HEK293 (cell line): Measurements from ENCODE around the gene HLA-C.

Source experiments
- KLF7 ChIP-seq: fragments of 450-650 bp; formaldehyde crosslinking; IDR thresholded peaks from 2 replicates; pipeline ENCODE4 v1.5.1; 2016; ENCODE audit warnings: missing biosample characterization, missing genetic modification characterization, borderline replicate concordance
- ZNF175 ChIP-seq: fragments of 450-650 bp; formaldehyde crosslinking; IDR thresholded peaks from 2 replicates; pipeline ENCODE4 v1.5.1; 2016; ENCODE audit warnings: missing biosample characterization, missing genetic modification characterization
- ZNF24 ChIP-seq: fragments of 450-650 bp; formaldehyde crosslinking; IDR thresholded peaks from 2 replicates; pipeline ENCODE4 v1.5.1; 2016; ENCODE audit warnings: missing biosample characterization, missing genetic modification characterization
- ZNF624 ChIP-seq: fragments of 450-650 bp; formaldehyde crosslinking; IDR thresholded peaks from 2 replicates; pipeline ENCODE4 v1.5.1; 2017; ENCODE audit warnings: missing biosample characterization, missing genetic modification characterization
- ZNF660 ChIP-seq: fragments of 450-650 bp; IDR thresholded peaks from 2 replicates; pipeline ENCODE4 v1.5.1; 2018; ENCODE audit warnings: missing biosample characterization, mild to moderate bottlenecking, missing genetic modification characterization
- ZXDB ChIP-seq: fragments of 450-650 bp; formaldehyde crosslinking; IDR thresholded peaks from 2 replicates; pipeline ENCODE4 v1.5.1; 2016; ENCODE audit warnings: missing biosample characterization, missing genetic modification characterization
- TF ChIP-seq, protein P1 (sequence below): fragments of 450-650 bp; formaldehyde crosslinking; IDR thresholded peaks from 2 replicates; pipeline ENCODE4 v1.5.1; 2016; ENCODE audit warnings: missing biosample characterization, missing genetic modification characterization
- TF ChIP-seq, protein P2 (sequence below): fragments of 450-650 bp; formaldehyde crosslinking; IDR thresholded peaks from 2 replicates; pipeline ENCODE4 v1.5.1; 2016; ENCODE audit warnings: missing biosample characterization, missing genetic modification characterization
- TF ChIP-seq, protein P3 (sequence below): fragments of 450-650 bp; formaldehyde crosslinking; IDR thresholded peaks from 2 replicates; pipeline ENCODE4 v1.5.1; 2016; ENCODE audit warnings: missing biosample characterization, missing genetic modification characterization

DNA sequence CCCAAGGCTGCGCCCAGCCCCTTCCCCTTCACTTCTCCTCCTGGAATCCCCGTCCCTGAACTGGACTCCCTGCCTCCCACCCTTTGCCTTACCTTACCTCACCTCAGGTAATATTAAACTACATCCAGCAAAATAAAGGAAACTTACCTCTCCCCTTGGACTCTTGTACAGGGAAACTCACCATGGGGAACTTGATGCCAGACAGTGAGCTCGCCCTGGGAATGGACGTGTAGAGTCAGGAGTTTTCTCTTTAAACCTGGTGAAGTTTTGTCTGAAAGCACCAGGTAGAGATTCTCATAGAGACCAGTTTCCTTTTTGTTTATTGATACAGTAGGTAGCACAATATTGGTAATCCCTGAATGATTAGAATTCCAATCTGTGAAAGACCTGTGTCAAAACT is 544 bp upstream of the HLA-C start:
- TF ChIP-seq ZNF24 (tag by site-specific recombination) (no peak), ZNF175 (tag by site-specific recombination) (no peak), ZNF624 (tag by site-specific recombination) (no peak), ZXDB (no peak), KLF7 (tag by site-specific recombination) (no peak), ZNF660 (tag by site-specific recombination) (no peak)
- TF ChIP-seq, protein P1, sequence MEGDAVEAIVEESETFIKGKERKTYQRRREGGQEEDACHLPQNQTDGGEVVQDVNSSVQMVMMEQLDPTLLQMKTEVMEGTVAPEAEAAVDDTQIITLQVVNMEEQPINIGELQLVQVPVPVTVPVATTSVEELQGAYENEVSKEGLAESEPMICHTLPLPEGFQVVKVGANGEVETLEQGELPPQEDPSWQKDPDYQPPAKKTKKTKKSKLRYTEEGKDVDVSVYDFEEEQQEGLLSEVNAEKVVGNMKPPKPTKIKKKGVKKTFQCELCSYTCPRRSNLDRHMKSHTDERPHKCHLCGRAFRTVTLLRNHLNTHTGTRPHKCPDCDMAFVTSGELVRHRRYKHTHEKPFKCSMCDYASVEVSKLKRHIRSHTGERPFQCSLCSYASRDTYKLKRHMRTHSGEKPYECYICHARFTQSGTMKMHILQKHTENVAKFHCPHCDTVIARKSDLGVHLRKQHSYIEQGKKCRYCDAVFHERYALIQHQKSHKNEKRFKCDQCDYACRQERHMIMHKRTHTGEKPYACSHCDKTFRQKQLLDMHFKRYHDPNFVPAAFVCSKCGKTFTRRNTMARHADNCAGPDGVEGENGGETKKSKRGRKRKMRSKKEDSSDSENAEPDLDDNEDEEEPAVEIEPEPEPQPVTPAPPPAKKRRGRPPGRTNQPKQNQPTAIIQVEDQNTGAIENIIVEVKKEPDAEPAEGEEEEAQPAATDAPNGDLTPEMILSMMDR (tag by site-specific recombination), result no peak
- TF ChIP-seq, protein P2, sequence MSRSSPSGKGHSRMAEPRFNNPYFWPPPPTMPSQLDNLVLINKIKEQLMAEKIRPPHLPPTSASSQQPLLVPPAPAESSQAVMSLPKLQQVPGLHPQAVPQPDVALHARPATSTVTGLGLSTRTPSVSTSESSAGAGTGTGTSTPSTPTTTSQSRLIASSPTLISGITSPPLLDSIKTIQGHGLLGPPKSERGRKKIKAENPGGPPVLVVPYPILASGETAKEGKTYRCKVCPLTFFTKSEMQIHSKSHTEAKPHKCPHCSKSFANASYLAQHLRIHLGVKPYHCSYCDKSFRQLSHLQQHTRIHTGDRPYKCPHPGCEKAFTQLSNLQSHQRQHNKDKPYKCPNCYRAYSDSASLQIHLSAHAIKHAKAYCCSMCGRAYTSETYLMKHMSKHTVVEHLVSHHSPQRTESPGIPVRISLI (tag by site-specific recombination), result no peak
- TF ChIP-seq, protein P3, sequence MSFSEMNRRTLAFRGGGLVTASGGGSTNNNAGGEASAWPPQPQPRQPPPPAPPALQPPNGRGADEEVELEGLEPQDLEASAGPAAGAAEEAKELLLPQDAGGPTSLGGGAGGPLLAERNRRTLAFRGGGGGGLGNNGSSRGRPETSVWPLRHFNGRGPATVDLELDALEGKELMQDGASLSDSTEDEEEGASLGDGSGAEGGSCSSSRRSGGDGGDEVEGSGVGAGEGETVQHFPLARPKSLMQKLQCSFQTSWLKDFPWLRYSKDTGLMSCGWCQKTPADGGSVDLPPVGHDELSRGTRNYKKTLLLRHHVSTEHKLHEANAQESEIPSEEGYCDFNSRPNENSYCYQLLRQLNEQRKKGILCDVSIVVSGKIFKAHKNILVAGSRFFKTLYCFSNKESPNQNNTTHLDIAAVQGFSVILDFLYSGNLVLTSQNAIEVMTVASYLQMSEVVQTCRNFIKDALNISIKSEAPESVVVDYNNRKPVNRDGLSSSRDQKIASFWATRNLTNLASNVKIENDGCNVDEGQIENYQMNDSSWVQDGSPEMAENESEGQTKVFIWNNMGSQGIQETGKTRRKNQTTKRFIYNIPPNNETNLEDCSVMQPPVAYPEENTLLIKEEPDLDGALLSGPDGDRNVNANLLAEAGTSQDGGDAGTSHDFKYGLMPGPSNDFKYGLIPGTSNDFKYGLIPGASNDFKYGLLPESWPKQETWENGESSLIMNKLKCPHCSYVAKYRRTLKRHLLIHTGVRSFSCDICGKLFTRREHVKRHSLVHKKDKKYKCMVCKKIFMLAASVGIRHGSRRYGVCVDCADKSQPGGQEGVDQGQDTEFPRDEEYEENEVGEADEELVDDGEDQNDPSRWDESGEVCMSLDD (tag by site-specific recombination), result no peak
